SK-N-SH (cell line): Measurements from ENCODE around the gene METRNL. TPM values are rescaled to one million over a fixed set of nuclear protein-coding genes. Genes with fewer than 3 reads are reported as not detected.
"Not testable (repeated sequence)": the region's sequence is repeated elsewhere in the genome, so short reads cannot be mapped to it uniquely, and the experiment has no call there.

Source experiments
- CTCF ChIA-PET: fragments of 300-600, 350-600 bp; formaldehyde crosslinking; extraction: SDS; loops from one replicate; lab custom pipeline; 2021; lab: Yijun Ruan, JAX
- POLR2A ChIA-PET: fragments of 350-600 bp; sonication (Branson Sonifier 250); formaldehyde crosslinking; extraction: SDS; loops from one replicate; lab custom pipeline; 2020; ENCODE audit warnings: antibody characterized with exemption, inconsistent platforms; lab: Yijun Ruan, JAX
- DNase-seq: peaks from one replicate; pipeline ENCODE4 v3.0.0; 2012
- H2AFZ ChIP-seq: fragments of 200-600 bp; sonication (generic); 2 replicates; pipeline ENCODE4 v1.8.1; 2016; ENCODE audit warnings: antibody characterized with exemption, mild to moderate bottlenecking, low read depth
- H3F3A ChIP-seq: fragments of 200-600 bp; sonication (generic); replicated peaks from 2 replicates; pipeline ENCODE3; 2016; ENCODE audit warnings: antibody characterized with exemption, mild to moderate bottlenecking; ENCODE audit not compliant: insufficient read depth
- H3K27ac ChIP-seq, 2 experiments: fragments of 200-500 bp in 1 of 2; fragments of 200-600 bp in 1 of 2; sonication (Bioruptor generic) in 1 of 2; sonication (generic), shearing (Covaris generic) in 1 of 2; 2 replicates each; pipeline versions ENCODE4 v1.5.1 to v1.6.1; 2014 to 2016; ENCODE audit warnings: low read depth in 2 of 2, inconsistent platforms in 1 of 2, low read length in 1 of 2, mild to moderate bottlenecking in 1 of 2, mixed read lengths in 1 of 2
- H3K27me3 ChIP-seq: fragments of 200-600 bp; sonication (generic), shearing (Covaris generic); 2 replicates; pipeline ENCODE4 v1.6.1; 2016; ENCODE audit warnings: mixed run types; ENCODE audit not compliant: insufficient read depth
- H3K36me3 ChIP-seq, 2 experiments: fragments of 200-500 bp in 1 of 2; fragments of 200-600 bp in 1 of 2; sonication (Bioruptor generic) in 1 of 2; sonication (generic) in 1 of 2; replicated peaks in 1 of 2; 2 replicates each; pipeline versions ENCODE3 to v1.5.1; 2014 to 2016; ENCODE audit warnings: low read length in 1 of 2, mild to moderate bottlenecking in 1 of 2; ENCODE audit not compliant: insufficient read depth in 2 of 2, control insufficient read depth in 1 of 2
- H3K4me1 ChIP-seq, 2 experiments: fragments of 200-500 bp in 1 of 2; fragments of 200-600 bp in 1 of 2; sonication (Bioruptor generic) in 1 of 2; sonication (generic), shearing (Covaris generic) in 1 of 2; 2 replicates each; pipeline versions ENCODE4 v1.5.1 to v1.6.1; 2014 to 2016; ENCODE audit warnings: low read depth in 1 of 2, low read length in 1 of 2, mixed run types in 1 of 2; ENCODE audit not compliant: insufficient read depth in 2 of 2, control insufficient read depth in 1 of 2
- H3K4me2 ChIP-seq: fragments of 200-600 bp; sonication (generic), shearing (Covaris generic); 2 replicates; pipeline ENCODE4 v1.6.1; 2017; ENCODE audit warnings: mixed run types
- H3K4me3 ChIP-seq, 2 experiments: fragments of 200-500 bp in 1 of 2; fragments of 200-600 bp in 1 of 2; sonication (Bioruptor generic) in 1 of 2; sonication (generic), shearing (Covaris generic) in 1 of 2; 2 replicates each; pipeline versions ENCODE4 v1.5.1 to v1.8.1; 2014 to 2016; ENCODE audit warnings: low read depth in 2 of 2, inconsistent platforms in 1 of 2, low read length in 1 of 2, mild to moderate bottlenecking in 1 of 2, mixed read lengths in 1 of 2, moderate library complexity in 1 of 2
- H3K79me2 ChIP-seq: fragments of 200-600 bp; sonication (generic); 2 replicates; pipeline ENCODE4 v1.8.1; 2017; ENCODE audit warnings: mild to moderate bottlenecking; ENCODE audit not compliant: insufficient read depth
- H3K9ac ChIP-seq: fragments of 200-600 bp; sonication (generic); 2 replicates; pipeline ENCODE4 v1.6.1; 2017; ENCODE audit warnings: mixed run types
- H3K9me2 ChIP-seq: fragments of 200-600 bp; sonication (generic); 2 replicates; pipeline ENCODE4 v1.6.1; 2017; ENCODE audit warnings: mixed run types
- H3K9me3 ChIP-seq: fragments of 200-600 bp; sonication (generic); 2 replicates; pipeline ENCODE4 v1.6.1; 2017; ENCODE audit warnings: mixed run types, mild to moderate bottlenecking, moderate library complexity
- H4K20me1 ChIP-seq: fragments of 200-600 bp; sonication (generic); 2 replicates; pipeline ENCODE4 v1.6.1; 2017; ENCODE audit warnings: mild to moderate bottlenecking, mixed run types; ENCODE audit not compliant: insufficient read depth
- EZH2phosphoT487 ChIP-seq: fragments of 200-600 bp; sonication (generic); IDR thresholded peaks from 2 replicates; pipeline ENCODE4 v1.6.1; 2017; ENCODE audit warnings: low read depth, mixed run types, mild to moderate bottlenecking, antibody characterized with exemption, moderate library complexity, borderline replicate concordance
- FOXJ3 ChIP-seq: sonication (generic); formaldehyde crosslinking; IDR thresholded peaks from 2 replicates; pipeline ENCODE4 v1.5.1; 2020; ENCODE audit warnings: mild to moderate bottlenecking, missing genetic modification reagents
- MXI1 ChIP-seq: IDR thresholded peaks from 2 replicates; pipeline ENCODE4 v1.6.1; 2012; ENCODE audit warnings: mild to moderate bottlenecking, low read depth, low read length, improper control_type of control experiment
- NFIC ChIP-seq: IDR thresholded peaks from 2 replicates; pipeline ENCODE4 v1.4.0; 2012; ENCODE audit warnings: borderline replicate concordance
- NRF1 ChIP-seq: IDR thresholded peaks from 2 replicates; pipeline ENCODE4 v1.6.1; 2012; ENCODE audit warnings: low read depth, mild to moderate bottlenecking, low read length
- RCOR1 ChIP-seq: fragments of 150-350 bp; IDR thresholded peaks from 2 replicates; pipeline ENCODE4 v1.6.1; 2017; ENCODE audit warnings: antibody characterized with exemption, low read length
- RFX5 ChIP-seq: IDR thresholded peaks from 2 replicates; pipeline ENCODE4 v1.6.1; 2012; ENCODE audit warnings: mild to moderate bottlenecking, improper control_type of control experiment, low read length
- SIN3A ChIP-seq: IDR thresholded peaks from 2 replicates; pipeline ENCODE4 v1.6.1; 2012; ENCODE audit warnings: low read depth, mild to moderate bottlenecking, low read length, moderate library complexity, borderline replicate concordance
- SMC3 ChIP-seq: IDR thresholded peaks from 2 replicates; pipeline ENCODE4 v1.6.1; 2012; ENCODE audit warnings: low read depth, low read length, improper control_type of control experiment
- TEAD4 ChIP-seq: IDR thresholded peaks from 2 replicates; pipeline ENCODE4 v1.4.0; 2012; ENCODE audit warnings: mild to moderate bottlenecking, borderline replicate concordance; ENCODE audit not compliant: insufficient read depth
- WGBS: methylation state at CpG from one replicate; pipeline ENCODE4 v1.1.6; 2017; ENCODE audit warnings: low lambda C conversion rate; 5-methylcytosine and 5-hydroxymethylcytosine counted together
- polyA plus RNA-seq, 3 experiments: library from polyadenylated mRNA; depleted of rRNA; stranded (reverse); fragments of >200 nt; gene quantifications; 2 replicates each; pipeline ENCODE4 v1.2.3, GENCODE V29; 2012
- TF ChIP-seq, protein P1 (sequence below): IDR thresholded peaks from 2 replicates; pipeline ENCODE4 v1.6.1; 2012; ENCODE audit warnings: mild to moderate bottlenecking, low read depth, low read length, moderate library complexity
- TF ChIP-seq, protein P2 (sequence below): IDR thresholded peaks from 2 replicates; pipeline ENCODE4; 2012
- TF ChIP-seq, protein P3 (sequence below): fragments of 150-350 bp; IDR thresholded peaks from 2 replicates; pipeline ENCODE4 v1.6.1; 2017; ENCODE audit warnings: antibody characterized with exemption, low read length, low read depth, borderline replicate concordance
- TF ChIP-seq, protein P4 (sequence below): IDR thresholded peaks from 2 replicates; pipeline ENCODE4 v1.4.0; 2012; ENCODE audit warnings: low read depth, borderline replicate concordance

Gene METRNL
- polyA plus RNA-seq, 1 of the 3 experiments (the other 2 are of a cell fraction) = 75.5 TPM

DNA sequence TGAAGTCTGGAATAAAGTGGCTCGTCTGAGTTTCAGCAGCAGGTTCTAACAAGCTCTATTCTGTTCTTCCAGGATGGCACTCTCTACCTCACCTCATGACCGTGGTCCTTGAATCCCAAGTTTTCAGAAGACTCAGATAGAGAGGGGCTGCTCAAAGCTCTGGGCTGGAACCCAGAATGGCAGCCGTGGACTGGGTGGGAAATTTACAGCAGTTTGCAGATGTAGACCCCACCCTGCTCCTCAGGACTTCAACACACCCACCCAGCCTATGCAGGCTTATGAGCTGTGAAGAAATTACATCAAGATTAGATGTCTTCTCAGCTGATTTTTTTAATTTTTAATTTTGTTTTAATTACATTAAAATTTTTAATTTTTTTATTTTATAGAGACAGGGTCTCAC lies 59.4 kb downstream of the METRNL start:
- Histone ChIP-seq H3K27ac (no peak overlapping the region), H3K9ac (no peak overlapping the region), H3F3A (no peaks in the 10 kb centered on the region), H4K20me1 (no peaks in the 10 kb centered on the region), H2AFZ (no peak overlapping the region), H3K9me3 (peaks cover 12% of the 10 kb centered on the region), H3K4me1 (peaks cover 0 to 6% of the 10 kb centered on the region in 2 experiments; a peak in 1 of 4 replicates), H3K27me3 (peaks cover 33% of the 10 kb centered on the region), H3K79me2 (no peaks in the 10 kb centered on the region), H3K9me2 (no peaks in the 10 kb centered on the region), H3K4me2 (no peak overlapping the region), H3K4me3 (no peak overlapping the region), H3K36me3 (no peaks in the 10 kb centered on the region)
- ChIA-PET CTCF (no interaction called here), POLR2A (no interaction called here)
- 39% methylated on average over 3 of the region's 3 CpGs for WGBS
- TF ChIP-seq RCOR1 (no peak), RFX5 (no peak), SMC3 (no peak), NFIC (no peak), EZH2phosphoT487 (no peak), FOXJ3 (CRISPR knock-in tag) (no peak), NRF1 (no peak), TEAD4 (no peak), MXI1 (no peak), SIN3A (no peak)
- TF ChIP-seq, protein P1, sequence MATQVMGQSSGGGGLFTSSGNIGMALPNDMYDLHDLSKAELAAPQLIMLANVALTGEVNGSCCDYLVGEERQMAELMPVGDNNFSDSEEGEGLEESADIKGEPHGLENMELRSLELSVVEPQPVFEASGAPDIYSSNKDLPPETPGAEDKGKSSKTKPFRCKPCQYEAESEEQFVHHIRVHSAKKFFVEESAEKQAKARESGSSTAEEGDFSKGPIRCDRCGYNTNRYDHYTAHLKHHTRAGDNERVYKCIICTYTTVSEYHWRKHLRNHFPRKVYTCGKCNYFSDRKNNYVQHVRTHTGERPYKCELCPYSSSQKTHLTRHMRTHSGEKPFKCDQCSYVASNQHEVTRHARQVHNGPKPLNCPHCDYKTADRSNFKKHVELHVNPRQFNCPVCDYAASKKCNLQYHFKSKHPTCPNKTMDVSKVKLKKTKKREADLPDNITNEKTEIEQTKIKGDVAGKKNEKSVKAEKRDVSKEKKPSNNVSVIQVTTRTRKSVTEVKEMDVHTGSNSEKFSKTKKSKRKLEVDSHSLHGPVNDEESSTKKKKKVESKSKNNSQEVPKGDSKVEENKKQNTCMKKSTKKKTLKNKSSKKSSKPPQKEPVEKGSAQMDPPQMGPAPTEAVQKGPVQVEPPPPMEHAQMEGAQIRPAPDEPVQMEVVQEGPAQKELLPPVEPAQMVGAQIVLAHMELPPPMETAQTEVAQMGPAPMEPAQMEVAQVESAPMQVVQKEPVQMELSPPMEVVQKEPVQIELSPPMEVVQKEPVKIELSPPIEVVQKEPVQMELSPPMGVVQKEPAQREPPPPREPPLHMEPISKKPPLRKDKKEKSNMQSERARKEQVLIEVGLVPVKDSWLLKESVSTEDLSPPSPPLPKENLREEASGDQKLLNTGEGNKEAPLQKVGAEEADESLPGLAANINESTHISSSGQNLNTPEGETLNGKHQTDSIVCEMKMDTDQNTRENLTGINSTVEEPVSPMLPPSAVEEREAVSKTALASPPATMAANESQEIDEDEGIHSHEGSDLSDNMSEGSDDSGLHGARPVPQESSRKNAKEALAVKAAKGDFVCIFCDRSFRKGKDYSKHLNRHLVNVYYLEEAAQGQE = no peak
- TF ChIP-seq, protein P2, sequence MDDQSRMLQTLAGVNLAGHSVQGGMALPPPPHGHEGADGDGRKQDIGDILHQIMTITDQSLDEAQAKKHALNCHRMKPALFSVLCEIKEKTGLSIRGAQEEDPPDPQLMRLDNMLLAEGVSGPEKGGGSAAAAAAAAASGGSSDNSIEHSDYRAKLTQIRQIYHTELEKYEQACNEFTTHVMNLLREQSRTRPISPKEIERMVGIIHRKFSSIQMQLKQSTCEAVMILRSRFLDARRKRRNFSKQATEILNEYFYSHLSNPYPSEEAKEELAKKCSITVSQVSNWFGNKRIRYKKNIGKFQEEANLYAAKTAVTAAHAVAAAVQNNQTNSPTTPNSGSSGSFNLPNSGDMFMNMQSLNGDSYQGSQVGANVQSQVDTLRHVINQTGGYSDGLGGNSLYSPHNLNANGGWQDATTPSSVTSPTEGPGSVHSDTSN = no peak
- TF ChIP-seq, protein P3, sequence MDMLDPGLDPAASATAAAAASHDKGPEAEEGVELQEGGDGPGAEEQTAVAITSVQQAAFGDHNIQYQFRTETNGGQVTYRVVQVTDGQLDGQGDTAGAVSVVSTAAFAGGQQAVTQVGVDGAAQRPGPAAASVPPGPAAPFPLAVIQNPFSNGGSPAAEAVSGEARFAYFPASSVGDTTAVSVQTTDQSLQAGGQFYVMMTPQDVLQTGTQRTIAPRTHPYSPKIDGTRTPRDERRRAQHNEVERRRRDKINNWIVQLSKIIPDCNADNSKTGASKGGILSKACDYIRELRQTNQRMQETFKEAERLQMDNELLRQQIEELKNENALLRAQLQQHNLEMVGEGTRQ = no peak
- TF ChIP-seq, protein P4, sequence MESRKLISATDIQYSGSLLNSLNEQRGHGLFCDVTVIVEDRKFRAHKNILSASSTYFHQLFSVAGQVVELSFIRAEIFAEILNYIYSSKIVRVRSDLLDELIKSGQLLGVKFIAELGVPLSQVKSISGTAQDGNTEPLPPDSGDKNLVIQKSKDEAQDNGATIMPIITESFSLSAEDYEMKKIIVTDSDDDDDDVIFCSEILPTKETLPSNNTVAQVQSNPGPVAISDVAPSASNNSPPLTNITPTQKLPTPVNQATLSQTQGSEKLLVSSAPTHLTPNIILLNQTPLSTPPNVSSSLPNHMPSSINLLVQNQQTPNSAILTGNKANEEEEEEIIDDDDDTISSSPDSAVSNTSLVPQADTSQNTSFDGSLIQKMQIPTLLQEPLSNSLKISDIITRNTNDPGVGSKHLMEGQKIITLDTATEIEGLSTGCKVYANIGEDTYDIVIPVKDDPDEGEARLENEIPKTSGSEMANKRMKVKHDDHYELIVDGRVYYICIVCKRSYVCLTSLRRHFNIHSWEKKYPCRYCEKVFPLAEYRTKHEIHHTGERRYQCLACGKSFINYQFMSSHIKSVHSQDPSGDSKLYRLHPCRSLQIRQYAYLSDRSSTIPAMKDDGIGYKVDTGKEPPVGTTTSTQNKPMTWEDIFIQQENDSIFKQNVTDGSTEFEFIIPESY = no peak
- DNase-seq = no peak

DNA sequence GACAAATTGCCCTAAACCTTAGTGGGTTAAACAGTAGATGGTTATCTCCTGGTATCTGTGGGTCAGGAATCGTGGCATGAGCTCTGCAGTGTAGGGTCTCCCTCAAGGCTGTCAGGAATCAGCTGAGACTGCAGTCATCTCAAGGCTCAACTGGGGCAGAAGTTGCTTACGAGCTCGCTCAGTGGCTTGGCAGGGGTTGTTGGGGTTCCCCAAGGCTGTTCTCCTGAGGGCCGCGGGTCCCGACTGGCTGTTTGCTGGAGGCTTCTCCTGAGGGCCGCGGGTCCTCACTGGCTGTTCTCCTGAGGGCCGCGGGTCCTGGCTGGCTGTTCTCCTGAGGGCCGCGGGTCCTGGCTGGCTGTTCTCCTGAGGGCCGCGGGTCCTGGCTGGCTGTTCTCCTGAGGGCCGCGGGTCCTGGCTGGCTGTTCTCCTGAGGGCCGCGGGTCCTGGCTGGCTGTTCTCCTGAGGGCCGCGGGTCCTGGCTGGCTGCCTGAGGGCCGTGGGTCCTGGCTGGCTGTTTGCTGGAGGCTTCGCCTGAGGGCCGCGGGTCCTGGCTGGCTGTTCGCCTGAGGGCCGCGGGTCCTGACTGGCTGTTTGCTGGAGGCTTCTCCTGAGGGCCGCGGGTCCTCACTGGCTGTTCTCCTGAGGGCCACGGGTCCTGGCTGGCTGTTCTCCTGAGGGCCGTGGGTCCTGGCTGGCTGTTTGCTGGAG lies 60.3 kb downstream of the METRNL start:
- POLR2A ChIA-PET, H3K9ac ChIP-seq, CTCF ChIA-PET, H3K79me2 ChIP-seq, H3K27ac ChIP-seq, H2AFZ ChIP-seq, H3K4me1 ChIP-seq, H4K20me1 ChIP-seq, H3K36me3 ChIP-seq, H3F3A ChIP-seq, H3K4me3 ChIP-seq, H3K4me2 ChIP-seq, H3K9me2 ChIP-seq, DNase-seq: not testable (repeated sequence)
- whole genome bisulfite sequencing = 48% methylated on average over 4 of the region's 31 CpGs
- peaks cover 12% of the 10 kb centered on the region for H3K9me3 ChIP-seq
- peaks cover 33% of the 10 kb centered on the region for H3K27me3 ChIP-seq

DNA sequence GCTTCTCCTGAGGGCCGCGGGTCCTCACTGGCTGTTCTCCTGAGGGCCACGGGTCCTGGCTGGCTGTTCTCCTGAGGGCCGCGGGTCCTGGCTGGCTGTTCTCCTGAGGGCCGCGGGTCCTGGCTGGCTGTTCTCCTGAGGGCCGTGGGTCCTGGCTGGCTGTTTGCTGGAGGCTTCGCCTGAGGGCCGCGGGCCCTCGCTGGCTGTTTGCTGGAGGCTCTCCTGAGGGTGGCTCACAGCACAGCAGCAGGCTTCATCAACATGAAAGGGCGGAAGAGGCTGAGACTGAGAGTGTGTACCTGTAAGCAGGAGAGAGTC lies 60.8 kb downstream of the METRNL start:
- Histone ChIP-seq H3K4me1 (peaks cover 0 to 13% of the 10 kb centered on the region in 2 experiments; a peak in 1 of 4 replicates), H3K9me3 (peaks cover 12% of the 10 kb centered on the region), H3K27me3 (peaks cover 37% of the 10 kb centered on the region)
- H3K9ac ChIP-seq, POLR2A ChIA-PET, H3K36me3 ChIP-seq, CTCF ChIA-PET, H4K20me1 ChIP-seq, H3K9me2 ChIP-seq, H3K4me2 ChIP-seq, H3K4me3 ChIP-seq, H3K79me2 ChIP-seq, H2AFZ ChIP-seq, DNase-seq, H3F3A ChIP-seq, H3K27ac ChIP-seq: not testable (repeated sequence)
- 64% methylated on average over 12 of the region's 13 CpGs for WGBS
